NCI-H2171 (cell line): ENCODE measurements around the gene PLPP2.

Source experiments
- DNase-seq: peaks from one replicate; lab custom pipeline; 2025; lab: John Stamatoyannopoulos, UW

Gene PLPP2

DNA sequence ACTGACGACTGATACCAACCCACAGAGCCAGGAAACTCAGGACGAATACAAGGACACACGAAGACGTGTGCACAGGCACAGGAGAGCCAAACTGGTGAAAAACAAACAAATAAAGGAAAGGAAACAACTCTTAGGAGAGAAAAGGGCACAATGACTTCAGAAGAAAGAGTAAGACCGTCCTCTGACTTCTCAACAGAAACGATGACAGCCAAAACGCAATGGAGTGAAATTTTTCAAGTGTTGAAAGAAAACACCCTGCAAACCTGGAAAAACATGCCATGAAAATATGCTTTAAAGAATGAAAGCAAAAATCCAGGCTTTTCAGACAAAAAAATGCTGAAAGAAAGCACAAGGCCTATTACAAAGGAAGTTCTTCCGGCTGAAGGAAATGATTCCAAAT lies 24.6 kb upstream of the PLPP2 start:
- DNase-seq, result no peak

DNA sequence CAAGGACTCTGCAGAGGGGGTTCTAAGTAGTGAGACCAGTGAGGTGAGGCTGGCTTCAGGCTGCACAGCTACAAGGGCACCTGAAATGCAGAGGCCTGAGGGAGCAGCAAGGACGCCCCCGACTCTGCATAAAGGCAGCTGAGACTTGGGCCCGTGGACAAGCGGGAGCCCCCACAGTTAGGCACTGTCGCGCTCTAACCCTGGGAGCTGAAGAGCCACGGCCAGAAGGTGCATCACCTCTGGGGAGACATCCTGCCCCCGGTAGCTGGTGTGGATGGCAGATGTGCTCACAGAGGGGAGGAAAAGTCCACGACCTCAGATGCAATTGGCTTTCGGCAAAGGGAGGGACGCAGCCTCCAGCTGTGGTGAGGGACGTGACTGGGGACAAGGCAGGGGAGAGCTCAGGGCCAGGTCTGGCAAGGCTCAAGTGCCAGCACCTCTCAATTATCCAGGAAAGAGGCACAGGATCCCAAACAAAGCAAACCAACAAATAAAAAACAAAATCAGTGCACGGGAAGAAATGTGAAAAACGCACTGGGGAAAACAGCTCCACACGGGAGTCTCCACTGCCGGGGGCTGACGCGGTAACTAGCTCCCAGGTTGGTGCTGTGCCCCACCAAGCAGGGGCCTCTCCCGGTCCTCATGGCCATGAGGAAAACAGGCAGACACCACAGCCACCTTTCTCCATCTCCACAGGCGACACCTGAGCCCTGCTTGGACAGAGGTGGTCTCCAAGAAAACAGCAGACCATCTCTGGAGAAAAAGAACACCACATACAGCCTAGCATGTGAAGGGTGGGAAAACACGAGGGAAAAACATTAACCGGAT lies 23.0 kb upstream of the PLPP2 start:
- DNase-seq, result no peak

DNA sequence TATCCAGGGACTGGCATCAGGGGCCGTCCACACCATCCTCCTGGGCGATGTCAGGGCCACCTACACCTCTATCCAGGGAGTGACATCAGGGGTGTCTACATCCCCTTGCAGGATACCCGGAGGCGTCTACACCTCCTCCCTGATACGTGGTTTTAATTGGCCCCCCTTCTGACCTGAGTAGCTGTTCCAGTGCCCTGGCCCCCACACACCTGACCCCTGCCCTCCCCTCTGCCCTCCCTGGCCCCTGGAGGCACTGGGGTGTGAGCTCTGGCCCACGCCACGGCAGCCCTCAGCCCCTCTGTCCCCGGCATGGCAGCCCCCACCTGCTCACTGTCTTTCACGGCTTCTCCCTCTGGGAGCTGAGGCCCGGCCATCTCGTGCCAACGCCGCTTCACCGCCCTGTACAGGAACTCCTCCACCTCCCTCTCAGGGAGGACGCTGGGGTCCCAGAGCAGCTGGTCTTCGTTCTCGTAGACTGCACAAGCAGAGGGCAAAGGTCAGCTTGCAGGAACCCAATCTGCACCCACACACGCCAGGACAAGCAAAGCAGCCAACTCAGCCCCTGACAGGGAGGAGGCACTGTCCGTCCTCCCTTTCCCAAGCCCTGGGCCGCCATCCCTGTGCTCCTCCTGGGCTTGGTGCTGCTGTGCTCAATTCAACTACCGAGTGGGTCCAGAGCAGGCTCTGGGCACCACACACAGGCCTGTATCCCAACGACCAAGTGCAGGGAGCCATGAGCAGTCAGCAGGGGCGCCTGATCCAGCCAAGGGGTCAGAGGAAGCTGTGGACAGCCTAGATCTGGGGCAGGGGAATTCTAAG lies 22.2 kb upstream of the PLPP2 start:
- DNase-seq, result no peak

DNA sequence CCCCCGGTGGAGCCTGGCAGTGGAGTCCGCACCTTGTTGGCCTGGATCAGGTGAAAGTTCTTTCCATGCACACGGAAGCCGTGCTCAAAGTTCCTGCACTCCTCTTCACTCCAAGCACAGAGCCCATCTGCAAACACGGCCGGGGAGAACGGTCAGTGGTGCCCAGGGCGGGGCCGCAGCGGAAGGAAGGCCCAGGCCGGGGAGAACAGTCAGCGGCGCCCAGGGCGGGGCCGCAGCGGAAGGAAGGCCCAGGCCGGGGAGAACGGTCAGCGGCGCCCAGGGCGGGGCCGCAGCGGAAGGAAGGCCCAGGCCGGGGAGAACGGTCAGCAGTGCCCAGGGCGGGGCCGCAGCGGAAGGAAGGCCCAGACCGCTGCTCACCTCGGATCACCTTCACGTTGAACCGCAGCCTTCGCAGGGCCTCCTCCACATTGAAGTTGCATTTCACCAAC lies 20.6 kb upstream of the PLPP2 start:
- DNase-seq, result no peak

DNA sequence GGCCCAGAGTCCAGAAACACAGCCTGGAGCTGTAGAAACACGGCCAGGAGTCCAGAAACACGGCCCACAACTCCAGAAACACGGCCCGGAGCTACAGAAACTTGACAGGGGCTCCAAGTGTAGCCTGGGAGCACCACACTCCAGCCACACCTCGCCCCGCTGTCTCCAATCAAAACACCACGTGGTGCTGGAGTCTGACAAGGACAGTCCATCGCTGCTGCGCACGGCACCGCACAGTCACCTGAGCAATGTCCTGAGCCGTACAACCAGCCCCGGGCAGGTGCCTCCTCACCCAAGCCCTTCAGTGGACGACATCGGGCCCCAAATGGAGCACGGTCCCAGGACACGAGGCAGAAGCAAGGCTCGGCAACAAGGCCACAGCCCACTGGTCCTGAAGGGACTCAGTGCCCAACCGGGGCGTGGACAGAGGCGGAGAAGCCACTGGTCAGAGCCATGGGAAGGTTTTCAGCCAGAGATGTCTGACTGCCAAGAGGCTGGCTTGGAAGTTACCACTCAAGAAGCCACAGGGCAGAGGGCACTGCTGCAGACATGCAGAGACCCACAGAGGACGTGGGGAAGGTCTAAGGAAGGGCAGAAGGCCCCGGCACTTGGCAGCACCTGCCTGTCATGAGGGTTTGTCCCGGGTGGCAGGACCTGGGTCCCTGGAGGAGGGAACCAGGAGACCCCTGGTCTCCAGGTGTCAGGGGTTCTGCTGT lies 19.7 kb upstream of the PLPP2 start:
- DNase-seq, result no peak

DNA sequence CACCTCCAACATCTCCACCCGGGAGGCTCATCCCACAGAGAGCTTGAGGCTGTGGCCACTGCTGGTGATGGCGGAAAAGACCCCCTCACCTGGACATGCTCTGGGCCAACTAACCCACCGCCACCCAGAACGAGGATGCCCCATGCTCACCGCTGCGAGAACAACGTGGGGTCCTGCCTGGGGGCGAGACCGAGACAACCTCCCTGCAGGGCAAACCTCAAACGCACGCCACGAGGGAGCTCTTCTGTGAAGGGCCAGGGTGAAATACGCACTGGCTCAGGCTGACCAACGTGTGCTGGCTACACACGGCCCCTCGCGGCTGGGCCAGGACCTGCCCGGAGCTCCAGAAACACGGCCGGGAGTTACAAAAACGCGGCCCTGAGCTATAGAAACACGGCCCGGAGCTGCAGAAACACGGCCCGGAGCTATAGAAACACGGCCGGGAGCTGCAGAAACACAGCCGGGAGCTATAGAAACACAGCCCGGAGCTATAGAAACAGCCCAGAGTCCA lies 19.0 kb upstream of the PLPP2 start:
- no peak for DNase-seq

DNA sequence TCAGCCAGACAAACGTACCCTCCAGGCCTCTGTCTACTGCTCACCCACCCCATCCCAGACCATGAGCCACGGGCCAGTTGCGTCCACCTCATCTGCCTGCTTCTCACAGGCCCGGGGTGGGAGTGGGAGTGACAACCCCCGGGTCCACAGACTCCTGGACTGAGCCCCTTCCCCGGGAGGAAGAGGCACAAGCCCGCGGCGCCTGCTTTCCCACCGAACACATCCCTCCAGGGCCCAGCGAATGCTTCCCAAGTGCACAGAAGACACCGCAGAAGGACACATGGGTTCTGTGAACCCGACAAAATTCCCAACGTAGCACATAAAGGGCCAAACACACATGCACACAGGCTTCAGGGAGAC lies 18.0 kb upstream of the PLPP2 start:
- no peak for DNase-seq

DNA sequence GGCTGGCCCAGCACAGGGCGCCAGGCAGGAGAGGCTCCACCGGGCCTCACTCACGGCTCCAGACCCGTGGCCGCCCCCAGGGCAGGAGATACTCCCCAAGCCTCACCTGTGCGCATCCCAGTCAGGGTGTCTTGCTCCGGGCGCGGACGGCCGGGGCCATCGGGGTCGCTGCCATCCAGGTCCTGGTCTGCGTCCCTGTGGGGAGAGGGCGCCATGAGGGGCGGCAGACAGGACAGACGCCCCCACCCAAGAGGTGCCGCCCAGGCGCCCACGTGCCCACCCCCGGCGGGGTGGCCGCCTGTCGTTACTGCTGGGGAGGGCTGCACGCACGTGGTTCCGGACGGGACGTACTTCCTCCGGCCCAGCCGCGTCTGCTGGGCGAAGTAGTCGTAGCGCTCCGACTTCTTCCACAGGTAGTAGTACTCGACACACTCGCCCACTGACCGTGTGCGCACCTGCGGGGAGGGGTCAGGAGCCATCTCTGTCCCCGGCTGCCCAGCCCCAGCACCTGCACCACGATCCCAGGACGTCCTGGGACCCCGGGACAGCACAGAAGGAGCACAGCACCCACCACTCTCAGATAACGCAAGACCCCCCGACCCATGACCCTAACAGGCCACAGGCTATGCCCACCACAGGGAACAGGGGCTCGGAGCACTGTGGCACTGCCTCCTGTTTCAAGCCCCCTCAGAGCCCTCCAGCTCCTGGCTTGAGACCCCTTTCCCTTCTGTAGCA lies 17.4 kb upstream of the PLPP2 start:
- DNase-seq, result no peak

DNA sequence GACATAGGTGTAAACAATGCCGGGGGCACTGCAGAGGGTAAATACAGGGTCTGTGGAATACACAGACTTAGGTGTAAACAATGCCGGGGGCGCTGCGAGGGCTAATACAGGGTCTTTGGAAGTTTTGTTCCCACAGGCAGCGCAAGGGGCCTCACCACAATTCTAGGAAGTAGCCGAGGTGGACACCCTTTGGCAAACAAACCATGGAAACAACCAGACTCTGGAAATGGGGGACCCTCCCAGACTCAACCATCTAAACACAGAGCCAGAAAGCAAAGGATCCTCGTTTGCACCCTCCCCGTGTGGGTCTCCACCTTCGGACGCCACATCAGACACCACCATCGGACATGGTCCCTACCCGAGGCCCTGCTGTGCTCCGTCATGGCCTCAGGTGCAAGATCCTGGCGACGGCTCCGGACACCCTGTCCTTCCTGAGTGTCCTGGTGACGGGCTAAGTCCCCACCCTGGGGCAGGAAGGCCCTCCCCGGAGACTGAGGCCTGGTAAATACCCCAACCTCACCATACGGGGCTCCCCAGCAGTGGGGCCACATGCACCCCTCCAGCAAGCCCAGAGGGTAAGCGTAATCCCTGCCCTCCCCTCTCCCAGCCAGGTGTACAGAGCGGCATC lies 16.7 kb upstream of the PLPP2 start:
- no peak for DNase-seq

DNA sequence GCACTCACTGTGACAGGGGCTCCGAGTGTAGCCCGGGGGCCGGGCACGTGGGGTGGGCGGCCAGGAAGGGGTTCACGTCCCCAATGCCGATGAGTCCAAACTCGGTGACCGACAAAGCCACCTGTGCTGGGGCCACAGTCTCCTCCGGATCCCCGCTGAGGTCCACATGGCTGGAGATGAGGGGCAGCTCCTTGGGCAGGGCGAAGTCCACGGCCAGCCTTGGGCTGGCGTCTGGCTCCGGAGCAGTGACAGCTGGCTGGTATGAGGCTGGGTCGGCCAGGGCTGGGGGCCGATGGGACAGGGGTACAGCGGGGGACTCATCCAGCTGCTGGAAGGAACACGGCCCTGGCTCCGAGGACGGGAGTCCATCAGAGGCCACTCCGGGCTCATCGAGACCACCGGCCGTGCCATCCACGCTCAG lies 15.9 kb upstream of the PLPP2 start:
- DNase-seq, result no peak

DNA sequence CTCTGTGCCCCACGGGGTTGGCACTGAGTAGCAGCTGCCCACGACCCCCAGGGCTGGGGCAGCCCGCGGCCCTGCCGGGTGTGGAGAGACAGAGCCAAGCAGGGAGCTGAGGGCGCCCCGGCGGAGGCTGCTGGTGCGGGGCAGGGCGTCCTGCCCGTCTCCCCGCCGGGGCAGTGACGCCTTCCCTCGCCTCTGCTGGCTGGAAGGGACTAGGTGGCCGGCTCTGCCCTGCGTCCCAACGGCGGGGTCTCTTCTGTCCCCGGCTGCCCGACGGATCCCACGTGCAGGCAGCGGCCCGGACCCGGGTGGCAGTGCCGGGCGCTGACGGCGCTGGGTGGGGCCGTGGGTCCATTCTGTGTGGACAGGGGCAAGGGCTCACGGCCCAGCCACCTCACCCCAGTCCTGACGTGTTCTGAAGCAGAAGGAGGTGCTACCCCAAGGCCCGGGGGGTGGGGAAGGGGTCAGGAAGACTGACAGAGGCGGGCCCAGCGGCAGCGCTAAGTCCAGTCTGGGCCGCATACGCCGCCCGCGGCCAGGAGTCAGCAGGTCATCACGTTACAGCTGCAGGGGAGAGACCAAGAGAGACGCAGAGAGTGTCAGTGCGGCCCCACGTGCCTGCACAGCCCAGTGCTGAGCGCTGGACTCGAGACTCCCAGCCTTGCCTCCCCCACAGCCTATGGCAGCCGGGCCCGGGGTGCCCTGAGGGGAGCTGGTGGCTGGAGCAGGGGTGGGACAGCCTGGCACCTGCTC lies 15.1 kb upstream of the PLPP2 start:
- no peak for DNase-seq

DNA sequence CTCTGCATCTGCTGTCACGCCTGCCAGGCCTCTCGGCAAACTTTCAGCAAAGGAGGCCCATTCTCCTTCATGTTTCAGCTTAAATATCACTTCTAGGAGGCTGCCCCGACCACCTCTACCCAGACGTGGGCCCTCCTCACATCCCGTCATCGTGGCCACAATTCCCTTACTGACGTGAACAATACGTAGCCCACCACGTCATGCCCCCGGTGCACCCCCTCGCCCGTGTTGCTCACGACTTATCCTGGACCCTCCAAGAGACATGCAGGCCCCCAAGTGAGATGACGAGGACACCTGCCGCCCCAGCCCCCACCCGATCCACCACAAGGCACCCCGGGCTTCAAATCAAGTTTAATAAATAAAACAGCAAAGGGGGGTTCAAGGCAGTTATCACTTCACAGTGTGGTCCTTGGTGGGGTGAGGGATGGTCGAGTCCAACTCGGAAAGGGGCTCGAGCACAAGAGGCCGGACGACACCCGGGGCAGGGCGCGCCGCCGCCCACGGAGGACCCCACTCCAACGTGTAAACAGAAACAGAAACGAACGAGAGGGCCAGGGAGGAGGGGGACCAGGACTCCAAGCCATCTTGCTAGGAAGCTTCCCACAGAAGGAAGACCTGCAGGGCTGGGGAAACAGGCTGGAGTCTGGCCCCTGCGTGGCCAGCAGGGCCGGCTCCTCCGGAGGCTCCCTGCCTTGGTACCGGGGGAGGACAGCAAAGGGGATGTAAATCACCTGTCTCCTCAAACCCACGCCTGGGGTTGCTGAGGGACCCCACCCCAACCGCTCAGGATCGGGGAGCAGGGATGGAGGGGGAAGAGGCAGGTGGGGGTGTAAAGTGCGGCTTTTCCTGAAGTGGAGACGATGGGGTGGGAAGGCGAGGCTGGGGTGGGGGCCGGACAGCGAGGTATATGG lies 14.3 kb upstream of the PLPP2 start:
- DNase-seq, result no peak

DNA sequence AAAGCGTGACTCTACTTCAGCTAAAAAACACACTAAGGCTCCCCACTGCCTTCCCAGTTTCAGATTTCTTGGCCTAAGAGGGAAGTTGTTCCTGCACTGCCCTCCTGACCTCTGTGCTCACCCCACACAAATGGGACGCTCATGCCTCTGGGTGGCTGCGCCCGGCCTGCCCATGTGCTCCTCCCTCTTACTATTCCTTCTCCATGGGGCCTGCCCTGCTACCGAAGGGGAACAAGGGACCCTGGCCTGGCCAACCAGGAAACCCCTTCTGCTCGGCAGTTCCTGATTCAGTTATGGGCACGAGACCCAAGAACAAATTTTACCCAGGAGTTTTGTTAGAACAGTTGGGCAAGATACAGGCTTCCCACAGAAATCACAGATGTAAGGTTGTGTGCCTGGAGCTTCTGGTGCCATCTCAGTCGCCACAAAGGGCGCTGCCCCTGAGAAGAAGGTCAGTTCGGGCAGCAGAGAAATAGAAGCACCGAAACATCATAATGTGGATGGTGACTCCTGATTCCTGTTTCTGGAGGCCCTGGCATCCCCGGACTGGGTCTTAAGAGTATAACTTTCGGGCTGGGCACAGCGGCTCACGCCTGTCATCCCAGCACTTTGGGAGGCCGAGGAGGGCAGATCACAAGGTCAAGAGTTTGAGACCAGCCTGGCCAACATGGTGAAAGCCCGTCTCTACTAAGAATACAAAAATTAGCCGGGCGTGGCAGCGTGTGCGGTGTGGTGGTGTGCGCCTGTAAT lies 5.4 kb upstream of the PLPP2 start:
- no peak for DNase-seq

DNA sequence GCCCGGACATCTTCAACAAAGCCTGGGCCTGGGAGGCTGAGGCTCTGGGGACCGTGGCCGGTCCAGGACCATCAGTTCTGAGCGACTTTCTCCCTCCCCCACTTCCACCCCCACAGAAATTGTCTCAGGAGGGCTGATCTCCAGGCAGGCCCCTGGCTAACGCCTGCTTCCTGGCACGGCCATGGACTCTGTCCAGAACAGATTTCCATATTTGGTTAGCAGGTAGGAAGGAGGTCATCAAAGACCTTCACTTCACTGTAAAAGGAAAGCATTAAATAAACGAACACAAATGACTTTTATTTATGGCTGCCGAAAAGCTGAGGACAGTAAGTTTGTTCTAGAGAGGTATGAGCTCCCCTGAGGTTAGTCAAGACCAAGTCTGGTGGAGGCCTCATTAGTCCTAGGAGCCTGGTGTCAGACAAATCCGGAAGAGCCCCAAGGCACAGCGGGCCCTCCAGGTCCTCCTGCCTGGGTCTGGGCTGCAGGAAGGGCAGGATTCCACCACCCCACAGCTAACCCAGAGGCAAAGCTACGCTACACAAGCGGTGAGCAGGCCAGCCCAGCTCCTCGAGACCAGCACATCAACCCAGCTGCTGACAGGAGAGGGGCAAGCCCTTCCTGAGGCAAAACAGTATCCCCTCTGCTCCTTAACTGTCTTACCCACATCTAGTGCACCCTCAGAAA lies 4.6 kb upstream of the PLPP2 start:
- no peak for DNase-seq

DNA sequence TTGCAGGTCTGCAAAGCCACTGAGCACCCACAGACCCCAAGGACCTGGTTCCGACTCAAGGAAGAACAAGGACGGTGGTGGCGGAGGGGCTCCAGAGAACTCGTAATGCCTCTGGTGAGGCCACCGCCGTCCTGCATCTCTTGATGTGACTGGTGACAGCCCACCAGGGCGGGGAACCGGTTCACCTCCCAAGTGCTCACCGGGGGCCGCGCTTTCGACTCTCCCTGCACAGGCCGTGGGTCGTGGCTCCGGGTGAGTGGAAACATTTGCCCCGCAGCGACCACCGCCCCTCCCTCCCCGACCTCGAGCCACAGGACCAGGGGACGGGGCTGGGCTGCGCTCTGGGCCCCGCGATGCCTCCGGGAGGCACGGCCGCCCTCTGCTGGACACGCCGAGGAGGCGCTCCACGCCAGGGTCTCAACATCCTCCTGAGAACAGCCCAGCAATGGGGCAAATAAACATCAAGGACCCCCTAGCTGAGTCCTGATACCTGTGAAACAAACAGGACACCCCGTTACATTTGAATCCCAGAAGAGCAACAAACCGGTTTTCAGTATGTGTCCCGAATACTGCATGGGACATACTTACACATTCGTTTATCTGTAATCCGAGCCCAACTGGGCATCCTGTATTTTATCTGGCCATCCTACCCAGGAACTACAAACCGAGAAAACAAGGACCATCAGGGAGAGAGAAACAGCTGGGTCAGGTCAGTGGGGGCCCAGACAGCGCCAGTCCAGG lies 3.9 kb upstream of the PLPP2 start:
- peak; percentile 29 for DNase-seq

DNA sequence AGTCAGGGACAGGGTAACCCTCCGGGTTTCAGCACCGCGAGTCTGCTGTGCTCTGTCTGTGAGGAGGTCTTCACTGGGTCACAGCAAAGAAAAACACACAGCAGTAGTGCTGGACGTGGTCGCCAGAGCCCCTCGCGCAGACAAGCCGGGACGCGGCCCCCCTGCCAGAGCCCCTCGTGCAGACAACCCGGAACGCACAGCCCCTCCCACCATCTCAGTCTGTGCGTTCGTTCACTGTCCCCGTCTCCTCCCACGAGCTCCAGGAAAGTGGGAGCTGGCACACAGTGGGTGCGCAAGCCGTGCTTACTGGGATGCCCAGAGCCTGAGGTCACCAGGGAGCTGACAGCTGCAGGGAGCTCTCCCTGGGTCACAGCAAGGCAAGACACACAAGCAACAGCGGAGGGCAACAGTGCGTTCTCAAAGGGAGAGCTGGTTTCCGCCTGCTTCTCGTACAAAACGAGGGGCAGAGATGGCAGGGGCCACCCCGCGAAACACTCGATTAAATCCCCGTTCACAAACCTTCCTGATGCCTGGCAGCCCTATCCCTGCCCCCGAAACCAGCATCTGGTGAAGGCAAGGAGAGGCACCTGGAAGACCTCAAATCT lies 3.2 kb upstream of the PLPP2 start:
- no peak for DNase-seq
